GM18868 (cell line): ENCODE results near the gene PPFIBP1.
"Not testable (repeated sequence)": the region's sequence is repeated elsewhere in the genome, so short reads cannot be mapped to it uniquely, and the experiment has no call there.

Experiments used
- ATAC-seq: cut with Tn5 transposase; IDR thresholded peaks from one replicate; pipeline ENCODE4 v1.9.1; 2021; ENCODE audit warnings: mild to moderate bottlenecking, moderate library complexity; ENCODE audit not compliant: unreplicated experiment

Gene PPFIBP1

GRCh38 chr12:27541031-27541719 is 17.2 kb downstream of the PPFIBP1 start:
- ATAC-seq = no peak

- no peak for ATAC-seq
Observed at GRCh38 chr12:27542628-27543027, 18.6 kb downstream of the PPFIBP1 start.

- not testable (repeated sequence) for ATAC-seq
Observed at GRCh38 chr12:27544858-27545257, 20.9 kb downstream of the PPFIBP1 start.

- no peak for ATAC-seq
Observed at GRCh38 chr12:27545665-27546064, 21.7 kb downstream of the PPFIBP1 start.

- ATAC-seq = no peak
Observed at GRCh38 chr12:27547592-27547991, 23.6 kb downstream of the PPFIBP1 start.

- no peak for ATAC-seq
Observed at GRCh38 chr12:27548301-27549199, 24.5 kb downstream of the PPFIBP1 start.

- no peak for ATAC-seq
Observed at GRCh38 chr12:27549236-27549800, 25.3 kb downstream of the PPFIBP1 start.

GRCh38 chr12:27549801-27550652 is 26.0 kb downstream of the PPFIBP1 start:
- peak; percentile 38 for ATAC-seq

- no peak for ATAC-seq
Observed at GRCh38 chr12:27550653-27550975, 26.6 kb downstream of the PPFIBP1 start.

- no peak for ATAC-seq
Observed at GRCh38 chr12:27551172-27551840, 27.3 kb downstream of the PPFIBP1 start.

GRCh38 chr12:27552235-27552634 is 28.2 kb downstream of the PPFIBP1 start:
- no peak for ATAC-seq

- peak; percentile 63 for ATAC-seq
Observed at GRCh38 chr12:27552886-27553560, 29.0 kb downstream of the PPFIBP1 start.

GRCh38 chr12:27553941-27554340 is 29.9 kb downstream of the PPFIBP1 start:
- ATAC-seq = no peak

- ATAC-seq = no peak
Observed at GRCh38 chr12:27554421-27555186, 30.6 kb downstream of the PPFIBP1 start.

GRCh38 chr12:27555361-27555760 is 31.4 kb downstream of the PPFIBP1 start:
- ATAC-seq = no peak

GRCh38 chr12:27555925-27556778 is 32.1 kb downstream of the PPFIBP1 start:
- ATAC-seq = peak; percentile 60

GRCh38 chr12:27560126-27560525 is 36.1 kb downstream of the PPFIBP1 start:
- ATAC-seq = no peak
